HL-60 (cell line): ENCODE results near the gene KCNMA1.

ENCODE experiments used
- POLR2AphosphoS5 ChIP-seq: IDR thresholded peaks from 2 replicates; pipeline ENCODE4 v1.6.1; 2012; ENCODE audit warnings: low read depth
- TF ChIP-seq, protein P1 (sequence below): IDR thresholded peaks from one replicate; pipeline ENCODE4 v1.5.1; 2011; ENCODE audit warnings: low read length, control low read depth, inconsistent platforms; ENCODE audit not compliant: insufficient read depth

DNA sequence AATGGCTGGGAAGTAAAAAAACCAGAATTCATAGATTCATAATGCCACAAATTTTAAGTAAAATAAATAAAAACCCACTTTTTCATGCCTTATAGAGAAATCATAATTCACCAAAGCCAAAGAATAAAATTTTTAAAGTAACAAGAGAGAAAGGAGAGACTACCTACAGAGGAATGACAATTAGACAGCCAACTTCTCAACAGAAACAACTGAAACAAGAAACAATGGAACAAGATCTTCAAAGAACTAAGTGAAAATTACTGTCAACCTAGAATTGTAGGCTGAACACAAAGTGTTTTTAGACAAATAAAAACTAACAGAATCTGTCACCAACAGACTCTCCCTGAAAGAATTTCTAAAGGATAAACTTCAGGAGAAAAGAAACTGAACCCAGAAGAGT is 15.6 kb upstream of the KCNMA1 start:
- TF ChIP-seq, protein P1, sequence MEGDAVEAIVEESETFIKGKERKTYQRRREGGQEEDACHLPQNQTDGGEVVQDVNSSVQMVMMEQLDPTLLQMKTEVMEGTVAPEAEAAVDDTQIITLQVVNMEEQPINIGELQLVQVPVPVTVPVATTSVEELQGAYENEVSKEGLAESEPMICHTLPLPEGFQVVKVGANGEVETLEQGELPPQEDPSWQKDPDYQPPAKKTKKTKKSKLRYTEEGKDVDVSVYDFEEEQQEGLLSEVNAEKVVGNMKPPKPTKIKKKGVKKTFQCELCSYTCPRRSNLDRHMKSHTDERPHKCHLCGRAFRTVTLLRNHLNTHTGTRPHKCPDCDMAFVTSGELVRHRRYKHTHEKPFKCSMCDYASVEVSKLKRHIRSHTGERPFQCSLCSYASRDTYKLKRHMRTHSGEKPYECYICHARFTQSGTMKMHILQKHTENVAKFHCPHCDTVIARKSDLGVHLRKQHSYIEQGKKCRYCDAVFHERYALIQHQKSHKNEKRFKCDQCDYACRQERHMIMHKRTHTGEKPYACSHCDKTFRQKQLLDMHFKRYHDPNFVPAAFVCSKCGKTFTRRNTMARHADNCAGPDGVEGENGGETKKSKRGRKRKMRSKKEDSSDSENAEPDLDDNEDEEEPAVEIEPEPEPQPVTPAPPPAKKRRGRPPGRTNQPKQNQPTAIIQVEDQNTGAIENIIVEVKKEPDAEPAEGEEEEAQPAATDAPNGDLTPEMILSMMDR = no peak
- no peak for TF ChIP-seq POLR2AphosphoS5
